ENCODE measurements around the gene EFHD2.
"Not testable (repeated sequence)": the region's sequence is repeated elsewhere in the genome, so short reads cannot be mapped to it uniquely, and the experiment has no call there.

Gene EFHD2

GRCh38 chr1:15452216-15452615, 42.5 kb downstream of the EFHD2 start:
- DNase-seq (ENCODE audit: low read depth in 2 of 3, low spot score in 1 of 3) = no peak

GRCh38 chr1:15452866-15453571, 43.3 kb downstream of the EFHD2 start:
- DNase-seq (ENCODE audit: low read depth in 2 of 3, low spot score in 1 of 3) = no peak

DNA sequence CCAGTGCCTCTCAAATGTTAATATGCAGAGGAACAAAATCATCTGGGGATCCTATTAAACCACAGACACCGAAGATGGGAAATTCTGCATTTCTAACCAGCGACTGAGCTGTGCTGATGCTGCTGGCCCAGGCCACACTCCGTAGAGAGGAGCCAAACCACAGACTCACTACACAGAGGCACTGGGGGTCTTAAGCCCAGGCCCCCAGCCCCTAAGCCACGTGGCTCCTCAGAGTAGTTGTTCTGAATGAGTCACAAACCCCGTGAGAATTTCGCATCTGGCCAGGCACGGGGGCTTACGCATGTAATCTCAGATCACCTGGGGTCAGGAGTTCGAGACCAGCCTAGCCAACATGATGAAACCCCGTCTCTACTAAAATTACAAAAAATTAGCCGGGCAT, 44.0 kb downstream of the EFHD2 start:
- no peak for DNase-seq (ENCODE audit: low read depth in 2 of 3, low spot score in 1 of 3)

DNA sequence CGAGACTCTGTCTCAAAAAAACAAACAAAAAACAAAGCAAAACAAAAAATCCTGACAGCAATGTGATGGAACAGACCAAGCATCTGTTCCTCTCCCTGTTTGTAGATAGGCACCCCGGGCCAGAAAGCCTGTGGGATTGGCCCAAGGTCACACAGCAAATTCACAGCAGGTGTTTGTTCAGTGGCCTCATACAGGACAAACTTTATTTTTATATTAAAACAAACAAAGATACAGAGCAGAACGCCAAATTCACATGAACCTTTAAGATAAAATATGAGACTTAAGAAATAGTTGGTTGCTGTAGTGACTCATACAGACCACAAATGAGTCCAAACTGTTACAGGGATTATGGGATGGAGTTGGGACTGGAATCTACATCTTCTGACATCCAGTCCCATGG, 44.6 kb downstream of the EFHD2 start:
- DNase-seq (ENCODE audit: low read depth in 2 of 3, low spot score in 1 of 3) = no peak

DNA sequence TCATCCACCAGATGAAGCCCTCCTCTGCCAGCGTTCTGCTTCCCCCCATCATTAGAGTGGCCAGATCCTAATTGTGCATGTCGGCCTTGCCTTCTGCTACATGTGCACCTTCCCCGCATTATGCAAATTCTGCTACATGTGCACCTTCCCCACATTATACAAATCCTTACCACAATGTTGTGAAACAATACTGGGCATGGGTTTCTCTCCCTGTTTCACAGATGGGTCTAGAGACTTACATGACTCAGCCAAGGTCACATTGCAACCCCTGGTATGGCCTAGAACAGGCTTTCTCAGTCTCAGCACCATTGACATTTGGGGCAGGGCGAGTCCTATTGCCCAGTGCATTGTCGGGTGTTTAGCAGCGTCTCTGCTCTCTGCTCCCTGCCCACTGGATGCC, 45.8 kb downstream of the EFHD2 start:
- DNase-seq (ENCODE audit: low read depth in 2 of 3, low spot score in 1 of 3) = no peak

DNA sequence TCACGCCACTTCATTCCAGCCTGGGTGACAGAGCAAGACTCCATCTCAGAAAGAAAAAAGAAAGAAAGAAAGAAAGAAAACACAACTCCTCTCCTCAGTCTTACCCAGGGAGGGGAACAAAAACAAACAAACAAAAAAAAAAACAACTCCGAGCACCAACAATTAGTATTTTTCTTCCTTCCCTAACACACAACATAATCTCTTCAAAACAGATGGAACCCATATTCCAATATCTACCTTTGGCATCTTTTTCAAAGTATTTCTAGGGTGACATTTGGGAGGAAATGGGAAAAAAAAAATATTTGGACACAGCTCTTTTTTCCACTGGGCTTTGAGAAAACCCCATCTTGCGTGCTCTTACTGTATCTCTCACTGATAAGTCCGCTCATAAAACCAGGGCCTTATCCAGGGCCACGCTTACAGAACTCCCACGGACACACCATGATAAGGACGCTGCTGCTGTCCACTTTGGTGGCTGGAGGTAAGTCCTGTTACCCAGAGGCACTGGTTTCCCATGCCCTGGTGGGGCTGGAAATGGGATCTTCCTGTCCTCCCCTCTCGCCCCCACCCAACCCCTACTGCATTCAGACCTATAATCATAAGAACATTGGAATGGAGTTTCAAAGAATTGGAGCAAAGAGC, 46.7 kb downstream of the EFHD2 start, which contains the start of gene CELA2A:
TSS of gene CELA2A (plus strand) at position 420 of the 642 bp plus-strand sequence. CDS start at position 442, 22 bp downstream.
- no peak for DNase-seq (ENCODE audit: low read depth in 2 of 3, low spot score in 1 of 3)

DNA sequence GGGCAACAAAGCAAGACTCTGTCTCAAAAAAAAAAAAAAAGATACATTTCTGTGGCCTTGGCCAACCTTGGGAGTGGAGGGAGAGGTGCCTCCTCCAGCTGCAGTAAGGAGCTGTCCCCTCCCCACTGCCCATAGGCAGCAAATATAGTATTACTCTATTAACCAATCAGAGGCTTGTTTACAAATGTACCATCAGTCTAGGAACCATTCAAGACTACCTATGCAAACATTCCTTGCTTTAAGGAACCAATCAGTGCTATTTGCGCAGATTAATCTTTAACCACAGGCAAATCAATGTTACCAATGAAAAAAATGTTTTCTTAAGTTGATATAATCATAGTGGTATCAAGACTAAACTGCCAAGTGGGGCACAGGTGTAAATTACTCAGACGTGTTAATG, 47.9 kb downstream of the EFHD2 start:
- no peak for DNase-seq (ENCODE audit: low read depth in 2 of 3, low spot score in 1 of 3)

- DNase-seq (ENCODE audit: low read depth in 2 of 3, low spot score in 1 of 3) = not testable (repeated sequence)
These were observed 48.7 kb downstream of the EFHD2 start for GRCh38 chr1:15458388-15458787.

DNA sequence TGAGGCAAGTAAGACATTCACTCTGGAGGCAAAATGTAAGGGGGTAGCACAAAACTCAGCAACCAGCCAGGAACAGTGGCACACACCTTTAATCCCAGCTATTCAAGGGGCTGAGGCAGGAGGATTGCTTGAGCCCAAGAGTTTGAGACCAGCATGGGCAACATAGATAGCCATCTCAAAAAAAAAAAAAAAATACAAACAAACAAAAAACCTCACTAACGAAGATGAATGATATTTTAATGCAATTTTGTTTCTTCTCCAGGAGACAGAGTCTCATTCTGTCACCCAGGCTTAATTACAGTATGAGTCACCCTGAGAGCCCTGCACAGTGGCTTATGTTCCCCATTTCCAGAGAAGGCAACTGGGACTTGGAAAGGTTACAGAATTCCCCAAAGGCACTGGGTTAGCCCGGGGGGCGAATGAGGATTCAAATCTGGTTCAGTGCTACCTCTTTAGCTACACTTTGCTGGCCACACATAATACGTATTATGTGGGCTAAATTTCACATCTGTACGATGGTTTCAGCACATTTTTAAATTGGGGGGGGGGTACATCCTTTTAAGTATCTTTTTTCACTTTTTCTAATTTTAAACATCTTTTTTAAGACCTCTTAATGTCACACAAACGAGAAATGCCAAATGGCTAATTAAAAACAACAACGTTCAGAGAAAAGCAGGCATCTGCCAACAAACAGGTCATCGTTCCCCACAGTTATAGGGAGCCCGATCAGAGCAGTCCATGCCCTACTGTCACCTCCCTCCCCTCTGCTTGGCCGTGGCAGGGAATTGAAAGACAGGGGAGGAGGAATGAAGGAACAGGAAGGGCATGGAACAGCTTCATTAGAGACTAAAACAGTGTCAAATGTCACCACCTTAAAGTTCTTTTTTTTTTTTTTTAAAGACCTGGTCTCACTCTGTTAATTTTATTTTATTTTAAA, 50.4 kb downstream of the EFHD2 start:
- DNase-seq (ENCODE audit: low read depth in 2 of 3, low spot score in 1 of 3) = no peak

DNA sequence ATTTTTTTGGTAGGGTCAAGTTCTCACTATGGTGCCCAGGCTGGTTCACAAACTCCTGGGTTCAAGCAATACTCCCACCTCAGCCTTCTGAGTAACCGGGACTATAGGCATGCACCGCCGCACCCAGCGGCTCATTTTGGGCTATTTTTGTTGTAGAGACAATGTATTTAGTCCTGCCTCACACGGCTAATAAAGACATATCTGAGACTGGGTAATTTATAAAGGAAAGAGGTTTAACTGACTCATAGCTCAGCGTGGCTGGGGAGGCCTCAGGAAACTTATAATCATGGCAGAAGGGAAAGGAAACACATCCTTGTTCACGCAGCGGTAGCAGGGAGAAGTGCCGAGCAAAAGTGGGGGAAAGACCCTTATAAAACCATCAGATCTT, 51.0 kb downstream of the EFHD2 start:
- no peak for DNase-seq (ENCODE audit: low read depth in 2 of 3, low spot score in 1 of 3)

- not testable (repeated sequence) for DNase-seq (ENCODE audit: low read depth in 2 of 3, low spot score in 1 of 3)
These were observed 53.5 kb downstream of the EFHD2 start for GRCh38 chr1:15463064-15463800.

GRCh38 chr1:15463926-15464322, 54.2 kb downstream of the EFHD2 start:
- not testable (repeated sequence) for DNase-seq (ENCODE audit: low read depth in 2 of 3, low spot score in 1 of 3)

- no peak for DNase-seq (ENCODE audit: low read depth in 2 of 3, low spot score in 1 of 3)
These were observed 56.0 kb downstream of the EFHD2 start for GRCh38 chr1:15465674-15466073.

DNA sequence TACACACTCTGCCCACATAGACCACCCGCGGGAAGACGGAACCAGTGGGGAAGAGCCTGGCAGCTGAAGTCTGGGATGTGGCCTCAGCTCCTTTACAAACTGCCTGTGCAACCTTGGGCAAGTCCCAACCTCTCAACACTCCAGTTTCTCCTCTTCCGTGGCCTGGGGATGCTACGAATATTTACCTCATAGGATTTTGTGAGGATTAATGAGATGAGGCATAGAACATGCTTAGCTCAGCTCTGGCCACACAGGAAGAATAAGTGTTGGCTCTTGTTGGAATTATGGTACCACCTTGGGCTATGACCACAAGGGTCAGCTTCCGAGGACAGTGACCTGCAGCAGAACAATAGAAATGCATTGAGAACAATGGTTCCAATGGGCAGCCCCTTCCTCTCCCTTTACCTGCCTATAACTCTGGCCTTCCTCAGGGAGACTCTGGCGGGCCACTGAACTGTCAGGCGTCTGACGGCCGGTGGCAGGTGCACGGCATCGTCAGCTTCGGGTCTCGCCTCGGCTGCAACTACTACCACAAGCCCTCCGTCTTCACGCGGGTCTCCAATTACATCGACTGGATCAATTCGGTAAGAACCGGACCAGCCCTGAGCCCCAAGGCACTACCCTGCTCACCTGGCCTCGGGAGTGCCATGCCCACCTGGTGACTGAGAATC, 57.4 kb downstream of the EFHD2 start:
- not testable (repeated sequence) for DNase-seq (ENCODE audit: low read depth in 2 of 3, low spot score in 1 of 3)

- DNase-seq (ENCODE audit: low read depth in 2 of 3, low spot score in 1 of 3) = no peak
These were observed 58.5 kb downstream of the EFHD2 start for GRCh38 chr1:15468145-15468544.

DNA sequence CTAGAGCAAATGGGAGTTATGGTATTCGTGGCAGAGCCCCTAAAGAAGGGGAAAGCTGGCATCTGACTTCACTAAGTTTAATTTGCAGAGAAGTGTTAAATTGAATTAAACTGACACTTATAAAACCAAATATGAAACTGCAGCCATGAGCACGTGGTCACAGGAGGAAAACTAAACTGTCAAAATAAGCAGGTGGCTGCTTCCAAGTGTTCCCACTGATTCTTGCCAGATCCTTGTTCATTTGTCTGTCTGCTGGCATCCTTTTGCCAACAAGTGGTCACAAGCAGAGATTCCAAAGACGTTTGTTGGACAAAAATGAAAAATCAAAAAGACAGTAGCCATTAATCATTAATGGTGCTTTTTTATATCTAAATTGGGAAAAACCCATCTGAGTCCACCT, 59.7 kb downstream of the EFHD2 start:
- DNase-seq (ENCODE audit: low read depth in 2 of 3, low spot score in 1 of 3) = no peak

- not testable (repeated sequence) for DNase-seq (ENCODE audit: low read depth in 2 of 3, low spot score in 1 of 3)
These were observed 60.2 kb downstream of the EFHD2 start for GRCh38 chr1:15469821-15470448.

DNA sequence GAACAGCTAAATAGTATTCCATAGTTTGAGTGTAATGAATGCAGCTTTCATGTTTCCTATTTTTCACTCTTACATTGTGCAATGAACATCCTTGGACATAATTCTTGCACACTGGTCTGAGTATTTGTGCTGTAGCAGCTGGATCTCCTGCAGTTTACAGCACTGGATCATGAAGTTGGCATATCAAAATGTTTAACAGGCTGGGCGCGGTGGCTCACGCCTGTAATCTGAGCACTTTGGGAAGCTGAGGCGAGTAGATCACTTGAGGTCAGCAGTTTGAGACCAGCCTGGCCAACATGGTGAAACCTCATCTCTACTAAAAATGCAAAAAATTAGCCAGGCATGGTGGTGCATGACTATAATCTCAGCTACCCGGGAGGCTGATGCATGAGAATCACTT, 61.4 kb downstream of the EFHD2 start:
- DNase-seq (ENCODE audit: low read depth in 2 of 3, low spot score in 1 of 3) = not testable (repeated sequence)

DNA sequence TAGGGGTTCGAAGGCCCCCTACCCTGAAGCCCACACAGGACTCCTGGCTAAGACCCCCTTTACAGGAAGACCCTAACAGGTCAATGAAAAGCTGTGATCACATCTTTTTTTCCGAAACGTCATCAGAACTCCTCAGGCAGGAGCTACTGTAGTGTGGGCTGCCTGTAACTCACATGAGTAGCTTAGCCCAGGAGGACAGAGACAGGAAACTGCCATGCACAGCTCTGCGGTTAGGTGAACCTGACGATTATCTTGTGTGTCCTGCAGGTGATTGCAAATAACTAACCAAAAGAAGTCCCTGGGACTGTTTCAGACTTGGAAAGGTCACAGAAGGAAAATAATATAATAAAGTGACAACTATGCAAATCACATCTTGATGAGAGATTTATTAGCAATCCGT, 62.0 kb downstream of the EFHD2 start:
- not testable (repeated sequence) for DNase-seq (ENCODE audit: low read depth in 2 of 3, low spot score in 1 of 3)

DNA sequence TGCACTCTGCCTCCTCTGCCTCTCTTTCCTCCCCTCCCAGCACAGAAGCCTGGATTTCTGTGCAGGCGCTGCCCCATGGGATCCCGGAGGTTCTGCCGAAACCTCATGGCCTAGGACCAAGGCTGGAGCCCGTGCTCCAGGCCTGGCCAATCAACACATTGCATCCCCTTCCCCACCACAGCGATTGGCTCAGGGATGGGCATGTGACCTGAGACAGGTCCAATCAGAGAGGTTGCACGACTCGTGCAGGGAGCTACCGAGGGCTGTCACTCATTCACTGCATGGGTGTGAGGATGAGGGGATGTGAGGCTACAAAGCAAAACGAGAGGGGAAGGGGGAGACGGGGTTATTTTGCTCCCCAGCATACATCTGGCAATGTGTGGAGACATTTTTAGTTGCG, 62.9 kb downstream of the EFHD2 start:
- no peak for DNase-seq (ENCODE audit: low read depth in 2 of 3, low spot score in 1 of 3)
